SK-N-SH treated with all-trans-retinoic acid at 6 μM for 48 hours (cell line): ENCODE data around the gene KRT76.

ENCODE experiments used
- ARNTL ChIP-seq: fragments of 450-650 bp; formaldehyde crosslinking; IDR thresholded peaks from 2 replicates; pipeline ENCODE4 v1.5.0; 2020; ENCODE audit warnings: low read depth, mild to moderate bottlenecking, moderate library complexity, borderline replicate concordance
- CREB5 ChIP-seq: fragments of 250-450 bp; sonication (Bioruptor Pico); IDR thresholded peaks from 2 replicates; pipeline ENCODE4 v1.5.1; 2020; ENCODE audit warnings: low read depth, mild to moderate bottlenecking, moderate library complexity
- CSDC2 ChIP-seq: fragments of 250-450 bp; sonication (Bioruptor Pico); IDR thresholded peaks from 2 replicates; pipeline ENCODE4 v1.5.0; 2020; ENCODE audit warnings: mild to moderate bottlenecking, moderate library complexity
- ESRRG ChIP-seq: fragments of 250-450 bp; sonication (Bioruptor Pico); IDR thresholded peaks from 2 replicates; pipeline ENCODE4 v1.6.1; 2021; ENCODE audit warnings: mild to moderate bottlenecking
- GLIS3 ChIP-seq: fragments of 250-450 bp; sonication (Bioruptor Pico); IDR thresholded peaks from 2 replicates; pipeline ENCODE4 v1.5.0; 2020; ENCODE audit warnings: mild to moderate bottlenecking, moderate library complexity
- PATZ1 ChIP-seq: fragments of 250-450 bp; sonication (Bioruptor Pico); IDR thresholded peaks from 2 replicates; pipeline ENCODE4 v1.8.0; 2020; ENCODE audit warnings: mild to moderate bottlenecking, moderate library complexity, borderline replicate concordance
- RARB ChIP-seq: fragments of 250-450 bp; sonication (Bioruptor Pico); IDR thresholded peaks from 2 replicates; pipeline ENCODE4 v1.8.0; 2021; ENCODE audit warnings: mild to moderate bottlenecking, moderate library complexity
- TOX ChIP-seq: fragments of 250-450 bp; sonication (Bioruptor Pico); IDR thresholded peaks from 2 replicates; pipeline ENCODE4 v1.8.0; 2021; ENCODE audit warnings: mild to moderate bottlenecking, moderate library complexity, borderline replicate concordance
- ZC3H10 ChIP-seq: fragments of 250-450 bp; sonication (Bioruptor Pico); IDR thresholded peaks from 2 replicates; pipeline ENCODE4 v1.5.1; 2021; ENCODE audit warnings: mild to moderate bottlenecking, moderate library complexity
- ZFP30 ChIP-seq: fragments of 450-650 bp; formaldehyde crosslinking; IDR thresholded peaks from 2 replicates; pipeline ENCODE4 v1.5.0; 2022; ENCODE audit warnings: mild to moderate bottlenecking, moderate library complexity

- TF ChIP-seq RARB (CRISPR knock-in tag) (no peak), PATZ1 (CRISPR knock-in tag) (no peak), GLIS3 (CRISPR knock-in tag) (no peak), CSDC2 (CRISPR knock-in tag) (no peak), ARNTL (CRISPR knock-in tag) (no peak), CREB5 (CRISPR knock-in tag) (no peak), ESRRG (CRISPR knock-in tag) (no peak), ZFP30 (no peak), ZC3H10 (CRISPR knock-in tag) (no peak), TOX (CRISPR knock-in tag) (no peak)
Measured at GRCh38 chr12:52791271-52792184, 14.4 kb upstream of the KRT76 start.
